Ovary (tissue), 3 donors: Measurements from ENCODE around the gene TCEAL9.

Experiments
- EP300 ChIP-seq: sonication (generic); formaldehyde crosslinking; IDR thresholded peaks from one replicate; pipeline ENCODE4 v1.6.1; 2017; ENCODE audit warnings: antibody characterized with exemption
- POLR2A ChIP-seq: fragments of 450-650 bp; IDR thresholded peaks from one replicate; pipeline ENCODE4 v1.6.1; 2017; ENCODE audit warnings: antibody characterized with exemption, mild to moderate bottlenecking, moderate library complexity
- TF ChIP-seq, protein P1 (sequence below), 3 donors: fragments of 450-650 bp in 2 of 3; fragments of 200-600 bp in 1 of 3; IDR thresholded peaks; one replicate each; pipeline versions ENCODE4 v1.5.1 to v1.8.0; 2016 to 2022; ENCODE audit warnings: antibody characterized with exemption in 3 of 3, mild to moderate bottlenecking in 1 of 3
- donor health status: DM: no; HTN: no; CAD: no.

DNA sequence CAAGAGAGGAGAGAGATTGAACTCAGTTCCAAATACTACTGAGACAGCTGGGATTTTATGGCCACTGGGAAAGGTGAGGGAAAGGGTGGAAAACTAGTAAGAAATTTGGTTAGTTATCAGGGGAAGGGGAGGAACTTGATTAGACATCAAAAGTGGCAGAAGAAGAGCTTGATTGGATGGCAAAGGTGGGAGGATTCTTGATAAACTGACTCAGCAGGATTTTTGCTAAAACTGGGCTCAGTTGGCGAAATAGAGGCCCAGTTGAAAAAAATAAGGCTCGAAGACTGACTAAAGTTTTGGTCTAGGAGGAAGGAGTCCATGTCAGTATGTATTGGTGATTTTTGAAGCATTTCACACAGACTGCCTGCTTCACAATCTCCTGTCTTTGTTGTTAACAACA is 30.0 kb downstream of the TCEAL9 start:
- TF ChIP-seq, protein P1, sequence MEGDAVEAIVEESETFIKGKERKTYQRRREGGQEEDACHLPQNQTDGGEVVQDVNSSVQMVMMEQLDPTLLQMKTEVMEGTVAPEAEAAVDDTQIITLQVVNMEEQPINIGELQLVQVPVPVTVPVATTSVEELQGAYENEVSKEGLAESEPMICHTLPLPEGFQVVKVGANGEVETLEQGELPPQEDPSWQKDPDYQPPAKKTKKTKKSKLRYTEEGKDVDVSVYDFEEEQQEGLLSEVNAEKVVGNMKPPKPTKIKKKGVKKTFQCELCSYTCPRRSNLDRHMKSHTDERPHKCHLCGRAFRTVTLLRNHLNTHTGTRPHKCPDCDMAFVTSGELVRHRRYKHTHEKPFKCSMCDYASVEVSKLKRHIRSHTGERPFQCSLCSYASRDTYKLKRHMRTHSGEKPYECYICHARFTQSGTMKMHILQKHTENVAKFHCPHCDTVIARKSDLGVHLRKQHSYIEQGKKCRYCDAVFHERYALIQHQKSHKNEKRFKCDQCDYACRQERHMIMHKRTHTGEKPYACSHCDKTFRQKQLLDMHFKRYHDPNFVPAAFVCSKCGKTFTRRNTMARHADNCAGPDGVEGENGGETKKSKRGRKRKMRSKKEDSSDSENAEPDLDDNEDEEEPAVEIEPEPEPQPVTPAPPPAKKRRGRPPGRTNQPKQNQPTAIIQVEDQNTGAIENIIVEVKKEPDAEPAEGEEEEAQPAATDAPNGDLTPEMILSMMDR (IDR thresholded peaks at IDR 0.05): no peak
- TF ChIP-seq POLR2A: no peak
- no peak for TF ChIP-seq EP300
